ENCODE measurements around the gene CRB2. TPM values are rescaled to one million over a fixed set of nuclear protein-coding genes. Genes with fewer than 3 reads are reported as not detected.

Gene CRB2
- total RNA-seq (2022; extraction: Qiagen RNA extraction): 0.06 to 0.15 TPM (median 0.10 TPM) in 5 replicates

GRCh38 chr9:123355761-123356431 is at the start of gene CRB2:
CRB2 (plus strand) TSS chr9:123356197; CDS start chr9:123356261, 64 bp downstream.

Other genes starting within 250 kb of the CRB2 start
- gene STRBP, start 87.6 kb upstream of the CRB2 start, total RNA-seq (2022; extraction: Qiagen RNA extraction): 13.4 to 15.6 TPM (median 14.0 TPM) in 5 replicates

Measured in A549 treated with Mapracorat at 1 μM for 4 hours (cell line).